SJCRH30 (cell line): Measurements from ENCODE around the gene NPAS2. TPM values are rescaled to one million over a fixed set of nuclear protein-coding genes. Genes with fewer than 3 reads are reported as not detected.

Experiments
- DNase-seq, 2 experiments: peaks; one replicate each; pipeline ENCODE4 v3.0.0-alpha.2; 2015 to 2020
- H3K27ac ChIP-seq: fragments of 250-450 bp; sonication (Bioruptor Pico); 2 replicates; pipeline ENCODE4 v1.5.1; 2020; ENCODE audit warnings: mild to moderate bottlenecking, moderate library complexity
- H3K27me3 ChIP-seq: fragments of 250-450 bp; sonication (Bioruptor Pico); 2 replicates; pipeline ENCODE4 v1.5.1; 2020; ENCODE audit warnings: mild to moderate bottlenecking, moderate library complexity
- H3K36me3 ChIP-seq: fragments of 250-450 bp; sonication (Bioruptor Pico); 2 replicates; pipeline ENCODE4 v1.5.1; 2020; ENCODE audit warnings: mild to moderate bottlenecking, moderate library complexity
- H3K4me1 ChIP-seq: fragments of 250-450 bp; sonication (Bioruptor Pico); 2 replicates; pipeline ENCODE4 v1.5.1; 2020; ENCODE audit warnings: mild to moderate bottlenecking, moderate library complexity
- H3K4me3 ChIP-seq: fragments of 250-450 bp; sonication (Bioruptor Pico); 2 replicates; pipeline ENCODE4 v1.5.1; 2020; ENCODE audit warnings: mild to moderate bottlenecking, moderate library complexity
- H3K9me3 ChIP-seq: fragments of 250-450 bp; sonication (Bioruptor Pico); replicated peaks from 2 replicates; pipeline ENCODE4 v1.5.1; 2020; ENCODE audit warnings: mild to moderate bottlenecking, moderate library complexity
- total RNA-seq: library from RNA; depleted of rRNA; stranded (reverse); fragments of >200 nt; shearing (Covaris generic); gene quantifications from 2 replicates; pipeline ENCODE4 v1.2.3, GENCODE V29; 2014

NPAS2 gene
- total RNA-seq, 1 experiment from 2014 or later, result 0.02 TPM

GRCh38 chr2:100822587-100823248, 2.8 kb downstream of the NPAS2 start:
- no peak for DNase-seq
- Histone ChIP-seq H3K4me3 (no peak overlapping the region), H3K27ac (no peak overlapping the region)

GRCh38 chr2:100823665-100824438, 3.9 kb downstream of the NPAS2 start:
- Histone ChIP-seq H3K4me3 (no peak overlapping the region), H3K36me3 (no peaks in the 10 kb centered on the region), H3K27ac (no peak overlapping the region), H3K9me3 (no peaks in the 10 kb centered on the region), H3K27me3 (peaks cover 3% of the 10 kb centered on the region), H3K4me1 (no peaks in the 10 kb centered on the region)
- no peak for DNase-seq

More at GRCh38 chr2:100822587-100823248, 2.8 kb downstream of the NPAS2 start:
- no peaks in the 10 kb centered on the region for H3K36me3 ChIP-seq
- no peaks in the 10 kb centered on the region for H3K4me1 ChIP-seq
- H3K9me3 ChIP-seq, result no peaks in the 10 kb centered on the region
- peaks cover 6% of the 10 kb centered on the region for H3K27me3 ChIP-seq

DNA sequence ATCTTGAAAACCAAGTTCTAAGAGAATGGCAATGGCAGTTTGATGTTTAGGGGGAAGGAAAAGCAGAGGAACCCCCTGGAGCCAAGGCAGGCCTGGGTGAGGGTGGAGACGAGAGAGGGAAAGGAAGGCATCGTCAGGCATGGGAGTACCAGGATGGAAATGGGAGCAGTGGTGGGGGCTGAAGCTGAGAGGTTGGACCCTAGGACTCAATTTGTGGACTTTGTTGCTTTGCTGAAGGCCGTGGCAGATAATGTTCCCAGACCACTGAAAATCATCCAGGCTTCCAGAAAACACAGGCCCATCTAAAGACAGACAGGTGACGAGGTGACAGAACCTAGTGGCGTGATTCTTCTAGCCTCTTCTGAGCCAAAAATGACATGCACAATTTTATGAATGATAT, 4.9 kb downstream of the NPAS2 start:
- H3K9me3 ChIP-seq, result no peaks in the 10 kb centered on the region
- H3K27me3 ChIP-seq, result peaks cover 3% of the 10 kb centered on the region
- no peak overlapping the region for H3K4me3 ChIP-seq
- no peak overlapping the region for H3K27ac ChIP-seq
- H3K4me1 ChIP-seq, result no peaks in the 10 kb centered on the region
- no peaks in the 10 kb centered on the region for H3K36me3 ChIP-seq
- DNase-seq, result no peak

- peaks cover 3% of the 10 kb centered on the region for H3K27me3 ChIP-seq
- H3K9me3 ChIP-seq, result no peaks in the 10 kb centered on the region
- no peak for DNase-seq
- no peak overlapping the region for H3K27ac ChIP-seq
- no peak overlapping the region for H3K4me3 ChIP-seq
- H3K36me3 ChIP-seq, result no peaks in the 10 kb centered on the region
- H3K4me1 ChIP-seq, result no peaks in the 10 kb centered on the region
Measured at GRCh38 chr2:100826494-100826893, 6.6 kb downstream of the NPAS2 start.

DNA sequence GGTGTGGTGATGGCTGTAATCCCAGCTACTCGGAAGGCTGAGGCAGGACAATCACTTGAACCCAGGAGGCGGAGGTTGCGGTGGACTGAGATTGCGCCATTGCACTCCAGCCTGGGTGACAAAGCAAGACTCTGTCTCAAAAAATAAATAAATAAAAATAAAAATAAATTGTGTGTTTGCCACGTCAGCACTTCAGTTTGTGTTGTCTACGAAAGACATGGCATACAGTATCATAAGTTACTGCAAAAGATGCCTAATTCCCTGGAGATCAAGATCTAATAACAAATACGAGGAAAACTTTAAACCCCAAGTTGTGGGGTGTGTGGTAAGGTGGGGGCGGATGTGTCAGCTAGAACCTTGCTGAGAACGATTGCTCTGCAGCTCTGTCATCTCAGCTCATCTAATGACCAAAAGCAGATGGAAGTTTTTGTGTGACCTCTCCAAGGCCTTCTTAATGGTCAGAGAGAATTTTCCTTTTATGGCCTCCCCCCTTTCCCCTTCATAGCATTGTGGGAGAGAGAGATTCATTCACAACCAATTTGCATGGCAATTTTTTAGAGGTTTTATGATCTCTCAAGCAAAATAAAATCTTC, 11.3 kb downstream of the NPAS2 start:
- peaks cover 6% of the 10 kb centered on the region; the same call in 1 of the 2 replicates for H3K27me3 ChIP-seq
- H3K36me3 ChIP-seq, result no peaks in the 10 kb centered on the region
- H3K4me1 ChIP-seq, result no peaks in the 10 kb centered on the region
- no peak overlapping the region for H3K27ac ChIP-seq
- no peak for DNase-seq
- H3K9me3 ChIP-seq, result no peaks in the 10 kb centered on the region
- H3K4me3 ChIP-seq, result no peak overlapping the region

GRCh38 chr2:100831831-100832230, 11.9 kb downstream of the NPAS2 start:
- no peak for DNase-seq
- Histone ChIP-seq H3K27ac (no peak overlapping the region), H3K36me3 (no peaks in the 10 kb centered on the region), H3K27me3 (peaks cover 6% of the 10 kb centered on the region; the same call in 1 of the 2 replicates), H3K4me3 (no peak overlapping the region), H3K4me1 (no peaks in the 10 kb centered on the region), H3K9me3 (no peaks in the 10 kb centered on the region)

- no peak overlapping the region for H3K27ac ChIP-seq
- H3K4me3 ChIP-seq, result no peak overlapping the region
- H3K4me1 ChIP-seq, result no peaks in the 10 kb centered on the region
- H3K27me3 ChIP-seq, result peaks cover 11% of the 10 kb centered on the region; the same call in 1 of the 2 replicates
- H3K9me3 ChIP-seq, result no peaks in the 10 kb centered on the region
- no peaks in the 10 kb centered on the region for H3K36me3 ChIP-seq
- no peak for DNase-seq
Measured at GRCh38 chr2:100832885-100833284, 12.9 kb downstream of the NPAS2 start.

GRCh38 chr2:100833331-100833730, 13.4 kb downstream of the NPAS2 start:
- H3K27me3 ChIP-seq, result peaks cover 11% of the 10 kb centered on the region; the same call in 1 of the 2 replicates
- no peak for DNase-seq
- H3K4me1 ChIP-seq, result no peaks in the 10 kb centered on the region
- H3K9me3 ChIP-seq, result no peaks in the 10 kb centered on the region
- H3K36me3 ChIP-seq, result no peaks in the 10 kb centered on the region
- H3K4me3 ChIP-seq, result no peak overlapping the region
- H3K27ac ChIP-seq, result no peak overlapping the region

- H3K4me1 ChIP-seq, result no peaks in the 10 kb centered on the region
Measured at GRCh38 chr2:100834221-100834620, 14.3 kb downstream of the NPAS2 start.

GRCh38 chr2:100835006-100835659, 15.2 kb downstream of the NPAS2 start:
- no peaks in the 10 kb centered on the region for H3K9me3 ChIP-seq
- H3K4me3 ChIP-seq, result no peak overlapping the region
- no peak for DNase-seq

More at GRCh38 chr2:100834221-100834620, 14.3 kb downstream of the NPAS2 start:
- DNase-seq, result no peak
- no peaks in the 10 kb centered on the region for H3K9me3 ChIP-seq
- H3K27ac ChIP-seq, result no peak overlapping the region
- H3K36me3 ChIP-seq, result no peaks in the 10 kb centered on the region
- H3K4me3 ChIP-seq, result no peak overlapping the region
- H3K27me3 ChIP-seq, result peaks cover 11% of the 10 kb centered on the region; the same call in 1 of the 2 replicates

GRCh38 chr2:100840519-100840918, 20.6 kb downstream of the NPAS2 start:
- no peak for DNase-seq
- Histone ChIP-seq H3K9me3 (no peaks in the 10 kb centered on the region), H3K27me3 (peaks cover 9% of the 10 kb centered on the region; the same call in 1 of the 2 replicates), H3K4me1 (no peaks in the 10 kb centered on the region), H3K36me3 (no peaks in the 10 kb centered on the region), H3K27ac (no peak overlapping the region), H3K4me3 (no peak overlapping the region)

More at GRCh38 chr2:100835006-100835659, 15.2 kb downstream of the NPAS2 start:
- Histone ChIP-seq H3K36me3 (no peaks in the 10 kb centered on the region), H3K4me1 (no peaks in the 10 kb centered on the region), H3K27me3 (peaks cover 11% of the 10 kb centered on the region; the same call in 1 of the 2 replicates), H3K27ac (no peak overlapping the region)

DNA sequence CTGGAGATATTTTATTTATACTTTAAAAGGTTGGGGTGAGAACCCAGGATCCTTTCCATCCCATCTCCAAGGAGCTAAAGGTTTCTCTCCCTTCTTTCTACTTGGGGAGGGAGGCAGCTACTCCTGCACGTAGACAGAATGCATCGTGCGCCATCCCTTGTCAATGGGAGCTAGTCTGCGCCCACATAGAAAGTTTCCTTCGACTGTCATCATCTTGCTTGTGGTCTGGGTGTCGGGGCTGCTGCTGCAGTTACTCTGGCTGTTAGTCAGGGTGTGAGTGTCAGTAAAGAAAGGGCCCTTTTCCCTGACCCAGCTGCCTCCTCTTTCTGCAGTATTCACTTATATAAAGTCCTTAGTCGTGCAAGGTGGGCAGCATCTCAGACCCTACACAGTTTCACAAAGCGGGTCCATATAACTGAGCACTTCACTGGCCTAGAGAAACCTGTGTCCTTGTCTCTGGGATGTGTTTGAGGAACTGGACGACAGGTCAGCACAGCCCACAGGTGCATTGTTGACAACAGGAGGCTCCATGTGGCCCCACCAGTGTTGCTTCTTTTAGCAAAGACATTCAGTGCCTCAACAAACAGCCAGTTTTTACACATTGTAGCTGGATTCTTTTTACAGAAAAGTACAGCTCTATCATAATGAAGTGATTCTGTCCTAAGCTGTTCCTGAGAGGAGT, 22.4 kb downstream of the NPAS2 start:
- H3K4me3 ChIP-seq, result no peak overlapping the region
- no peaks in the 10 kb centered on the region for H3K4me1 ChIP-seq
- no peaks in the 10 kb centered on the region for H3K9me3 ChIP-seq
- H3K36me3 ChIP-seq, result no peaks in the 10 kb centered on the region
- no peak overlapping the region for H3K27ac ChIP-seq
- DNase-seq, result no peak
- 0 out of 2 replicates have a peak, but pooled peaks cover 4% of the 10 kb centered on the region for H3K27me3 ChIP-seq

DNA sequence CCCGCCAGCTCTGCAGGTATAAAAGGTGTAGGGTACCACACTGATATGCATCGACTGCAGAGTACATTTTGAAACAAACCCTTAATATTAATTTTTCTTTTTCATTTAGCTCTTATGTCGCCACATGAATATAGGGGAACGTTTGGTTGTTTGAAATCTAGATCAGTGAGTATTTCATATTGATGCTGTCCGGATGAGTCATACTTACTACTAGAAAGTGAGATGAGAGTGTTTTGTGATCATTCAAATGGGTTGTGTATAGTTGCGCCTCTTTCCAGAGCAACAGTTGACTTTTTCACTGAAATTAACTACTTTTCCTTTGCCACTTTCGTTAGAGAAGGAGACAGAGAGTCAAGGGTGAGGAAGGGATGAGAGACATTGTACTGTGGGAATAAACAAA, 24.6 kb downstream of the NPAS2 start:
- Histone ChIP-seq H3K4me1 (no peaks in the 10 kb centered on the region), H3K27me3 (0 out of 2 replicates have a peak, but pooled peaks cover 4% of the 10 kb centered on the region), H3K36me3 (no peaks in the 10 kb centered on the region), H3K27ac (no peak overlapping the region), H3K9me3 (no peaks in the 10 kb centered on the region), H3K4me3 (no peak overlapping the region)
- no peak for DNase-seq
